NCI-H187 treated with DMSO at 0.1 percent for 48 hours (cell line): ENCODE data around the gene PTGES3.
A peak's percentile ranks its signal among the peaks of the same experiment; 100 is the strongest.
"Not testable (repeated sequence)": the region's sequence is repeated elsewhere in the genome, so short reads cannot be mapped to it uniquely, and the experiment has no call there.

Experiments
- DNase-seq: peaks from one replicate; lab custom pipeline; 2025; lab: John Stamatoyannopoulos, UW

PTGES3 gene

GRCh38 chr12:56657416-56658379 is 30.4 kb downstream of the PTGES3 start:
- no peak for DNase-seq

GRCh38 chr12:56653781-56654180 is 34.3 kb downstream of the PTGES3 start:
- not testable (repeated sequence) for DNase-seq

GRCh38 chr12:56648023-56648422 is 40.1 kb downstream of the PTGES3 start:
- DNase-seq, result not testable (repeated sequence)

GRCh38 chr12:56645717-56646446 is 42.2 kb downstream of the PTGES3 start, which contains the start of gene ATP5F1B:
ATP5F1B (minus strand) TSS chr12:56645984; CDS start chr12:56645963, 21 bp downstream.
- DNase-seq, result peak; percentile 99

- no peak for DNase-seq
Observed at GRCh38 chr12:56645201-56645716, 42.8 kb downstream of the PTGES3 start.

- no peak for DNase-seq
Observed at GRCh38 chr12:56644654-56645053, 43.4 kb downstream of the PTGES3 start.

- DNase-seq, result no peak
Observed at GRCh38 chr12:56641219-56641618, 46.9 kb downstream of the PTGES3 start.

GRCh38 chr12:56637621-56638020 is 50.5 kb downstream of the PTGES3 start:
- no peak for DNase-seq

- peak; percentile 98 for DNase-seq
Observed at GRCh38 chr12:56636675-56637540, 51.2 kb downstream of the PTGES3 start.

- peak; percentile 88 for DNase-seq
Observed at GRCh38 chr12:56635806-56636674, 52.0 kb downstream of the PTGES3 start.

- DNase-seq, result peak; percentile 49
Observed at GRCh38 chr12:56634837-56635791, 53.0 kb downstream of the PTGES3 start.

- DNase-seq, result peak; percentile 19
Observed at GRCh38 chr12:56634242-56634836, 53.7 kb downstream of the PTGES3 start.

GRCh38 chr12:56633468-56634241 is 54.4 kb downstream of the PTGES3 start:
- DNase-seq, result no peak

GRCh38 chr12:56632701-56633467 is 55.2 kb downstream of the PTGES3 start:
- DNase-seq, result no peak

- DNase-seq, result no peak
Observed at GRCh38 chr12:56631790-56632700, 56.0 kb downstream of the PTGES3 start.

- DNase-seq, result peak; percentile 54
Observed at GRCh38 chr12:56630180-56630632, 57.9 kb downstream of the PTGES3 start, which contains the start of gene BAZ2A. BAZ2A (minus strand) TSS chr12:56630326; CDS start chr12:56617530, 12,796 bp downstream.
